Mucosa of gallbladder (tissue), 1 donor: ENCODE measurements around the gene SLC6A12. TPM values are rescaled to one million over a fixed set of nuclear protein-coding genes. Genes with fewer than 3 reads are reported as not detected.

Source experiments
- DNase-seq: peaks from one replicate; pipeline ENCODE4 v3.0.0-alpha.2; 2020; ENCODE audit warnings: low spot score
- total RNA-seq: library from RNA; stranded (reverse); gene quantifications from one replicate; pipeline ENCODE4 v1.2.1, GENCODE V29; 2021
- donor health status: DM: no; HTN: no; CAD: no.

Gene SLC6A12
- total RNA-seq, 1 donor from 2014 or later: 1.2 TPM

DNA sequence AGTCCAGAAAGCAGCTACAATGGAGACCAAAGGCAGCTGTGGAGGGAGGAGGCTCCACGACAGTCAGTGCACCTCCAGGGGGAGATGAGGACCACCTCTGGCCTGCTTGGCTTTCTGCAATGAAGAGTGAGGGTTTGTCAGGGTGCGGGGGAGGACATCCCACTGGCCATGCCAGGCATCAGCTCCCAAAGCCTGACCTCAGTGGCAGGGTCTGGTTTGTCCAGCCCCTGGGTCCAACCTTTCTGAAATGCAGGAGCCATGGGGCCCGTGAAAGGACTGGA is 35.2 kb downstream of the SLC6A12 start:
- DNase-seq: no peak

DNA sequence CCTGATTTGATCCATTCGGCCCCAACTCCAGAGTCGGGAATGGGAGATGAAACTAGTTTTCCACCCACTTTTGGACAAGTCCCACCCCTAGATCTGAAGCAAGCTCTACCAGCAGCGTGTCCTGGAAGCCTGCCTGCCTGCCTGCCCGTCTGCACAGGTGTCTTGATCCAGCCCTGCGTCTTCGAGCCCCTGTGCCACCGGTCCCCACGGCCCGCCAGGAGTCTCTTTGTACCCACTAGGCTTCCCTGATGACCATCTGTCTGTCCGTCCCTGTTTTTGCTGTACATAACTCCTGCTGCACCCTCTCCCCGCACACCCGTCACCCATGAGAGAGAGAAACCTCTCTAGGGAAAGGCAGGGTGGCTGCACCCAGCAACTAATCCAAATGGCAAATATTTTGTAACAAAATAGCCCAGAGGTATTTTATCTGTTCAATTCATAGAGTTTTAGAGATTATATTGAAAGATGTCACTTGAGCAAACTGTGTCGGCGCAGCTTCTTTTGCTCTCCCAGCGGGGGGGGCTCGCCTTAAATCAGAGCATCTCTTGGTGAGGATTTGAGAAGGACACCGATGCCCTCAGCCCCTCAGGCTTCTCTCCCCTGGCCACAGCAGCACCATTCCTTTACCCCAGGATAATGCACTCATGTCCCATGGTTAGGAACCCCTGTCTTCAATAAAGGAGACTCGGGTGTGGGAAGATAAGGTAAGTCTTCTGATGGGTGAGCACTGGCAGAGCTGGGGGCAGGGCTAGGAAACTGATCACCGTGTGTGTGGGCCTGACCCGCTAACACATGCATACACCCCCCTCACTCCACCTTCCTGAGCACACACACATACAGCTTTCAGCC is 35.8 kb downstream of the SLC6A12 start:
- DNase-seq: no peak

DNA sequence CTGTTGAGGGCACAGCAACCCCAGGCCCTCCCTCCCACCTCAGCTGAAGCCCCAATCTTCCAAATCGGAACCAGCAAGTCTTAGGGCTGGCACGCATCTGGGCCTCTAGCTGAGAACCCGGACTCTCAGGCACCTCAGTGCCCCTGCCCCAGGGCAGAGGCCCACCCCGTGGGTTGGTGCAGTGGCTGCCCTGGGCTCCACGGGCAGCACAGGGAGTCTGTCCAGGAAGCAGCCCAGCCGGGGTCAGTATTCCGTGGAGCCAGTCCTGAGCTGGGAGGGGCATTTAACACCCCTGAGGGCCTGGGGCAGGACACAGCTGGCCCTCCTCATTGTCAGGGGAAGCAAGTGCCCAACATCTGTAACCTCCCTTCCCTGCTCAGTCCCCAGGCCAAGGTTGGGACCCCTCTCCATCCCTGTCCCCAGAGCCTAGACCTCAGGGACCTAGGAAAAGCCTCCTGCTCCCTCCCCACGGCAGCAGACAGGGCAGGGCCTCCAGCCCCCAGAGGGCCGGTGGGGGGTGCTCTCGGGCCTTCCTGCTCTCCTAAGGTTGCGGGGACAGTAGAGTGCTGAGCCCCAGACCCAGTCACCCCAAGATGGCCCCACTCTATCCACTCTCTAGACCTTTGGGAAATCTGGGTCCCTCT is 36.5 kb downstream of the SLC6A12 start:
- no peak for DNase-seq

DNA sequence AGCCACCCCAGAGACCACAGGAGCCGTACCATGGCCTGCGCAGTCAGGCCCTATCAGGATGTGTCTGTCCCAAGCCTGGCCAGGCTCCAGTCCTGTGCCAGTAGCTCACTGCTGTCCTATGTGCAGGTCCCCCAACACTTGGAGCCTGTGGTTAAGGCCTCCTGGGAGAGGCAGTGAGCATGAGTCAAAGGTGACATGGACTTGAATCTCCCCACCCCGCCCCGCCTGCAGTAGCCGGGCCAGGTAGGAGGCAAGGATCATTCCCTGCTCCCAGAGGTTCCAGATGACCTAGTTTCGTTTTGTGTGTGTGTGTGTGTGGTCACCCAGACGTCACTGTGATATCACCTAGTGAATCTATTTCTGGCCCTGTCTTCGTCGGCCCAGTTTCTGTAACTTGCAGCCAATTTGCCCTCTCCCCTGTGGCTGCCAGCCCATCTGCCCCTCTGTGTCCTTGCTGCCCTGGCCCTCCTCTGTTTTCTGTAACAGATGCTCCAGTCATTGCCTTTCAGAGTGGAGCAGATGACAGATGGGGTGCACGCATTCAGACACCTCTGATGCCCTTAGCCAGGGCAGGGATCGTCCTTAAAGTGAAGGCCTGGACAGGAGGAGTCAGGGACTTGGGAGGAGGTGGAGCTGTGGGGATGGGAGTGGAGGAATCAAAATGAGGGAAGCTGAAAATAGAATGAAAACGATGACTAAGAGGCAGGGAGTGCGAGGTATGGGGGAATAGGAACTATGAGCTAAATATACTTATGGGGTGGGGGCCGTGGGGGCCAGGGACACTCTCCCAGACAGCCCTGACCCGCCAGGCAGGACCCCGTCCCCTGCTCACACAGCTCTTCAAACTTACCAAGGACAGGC is 37.4 kb downstream of the SLC6A12 start:
- peak; percentile 62 for DNase-seq

DNA sequence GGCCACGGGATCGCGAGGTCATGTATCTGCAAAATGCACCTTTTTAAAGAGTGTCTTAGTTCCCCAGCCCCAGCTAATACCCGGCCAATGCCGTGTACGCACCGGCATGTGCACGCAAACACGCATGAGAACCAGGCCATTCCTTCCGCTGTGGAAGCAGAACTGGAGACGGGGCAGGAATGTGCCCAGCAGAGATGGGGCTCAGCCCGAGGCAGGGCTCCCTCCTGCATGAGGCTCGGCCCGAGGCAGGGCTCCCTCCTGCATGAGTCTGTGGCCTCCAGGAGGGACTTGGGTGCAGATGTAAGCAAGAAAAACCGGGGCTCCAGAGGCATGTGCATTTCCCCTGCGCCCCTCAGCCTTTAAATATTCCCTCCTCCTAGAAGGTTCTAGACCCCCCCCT is 38.2 kb downstream of the SLC6A12 start:
- DNase-seq: no peak

DNA sequence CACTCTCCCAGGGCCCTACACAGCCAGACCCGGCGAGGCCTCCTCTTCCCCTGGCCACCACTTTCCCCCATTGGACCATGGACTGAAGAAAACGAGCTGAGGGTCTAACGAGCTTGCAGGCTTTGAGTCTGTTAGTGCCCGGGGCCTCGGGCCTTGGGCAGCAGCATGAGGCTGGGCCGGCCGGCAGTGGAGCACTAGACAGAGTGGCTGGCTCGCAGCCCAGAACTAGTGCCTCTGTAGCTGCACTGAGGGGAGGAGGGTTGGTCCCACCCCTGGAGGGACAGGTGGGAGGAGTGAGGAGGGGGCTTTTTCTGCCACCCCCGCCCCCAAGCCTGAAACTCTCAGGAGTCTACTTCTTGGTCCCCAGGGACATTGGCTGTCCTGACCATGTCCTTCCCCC is 38.7 kb downstream of the SLC6A12 start:
- DNase-seq: no peak

DNA sequence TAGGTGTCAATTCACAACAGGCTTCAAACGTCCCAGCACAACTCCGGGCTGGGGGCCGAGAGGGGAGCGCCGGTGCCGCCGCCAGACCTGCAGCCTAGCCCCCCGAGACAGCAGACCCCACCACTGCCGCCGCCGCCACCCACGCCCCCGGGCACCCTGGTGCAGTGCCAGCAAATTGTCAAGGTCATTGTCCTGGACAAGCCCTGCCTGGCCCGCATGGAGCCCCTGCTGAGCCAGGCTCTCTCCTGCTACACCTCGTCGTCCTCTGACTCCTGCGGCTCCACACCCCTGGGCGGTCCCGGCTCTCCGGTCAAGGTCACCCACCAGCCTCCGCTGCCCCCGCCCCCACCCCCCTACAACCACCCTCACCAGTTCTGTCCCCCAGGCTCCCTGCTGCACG is 39.4 kb downstream of the SLC6A12 start:
- DNase-seq: no peak

DNA sequence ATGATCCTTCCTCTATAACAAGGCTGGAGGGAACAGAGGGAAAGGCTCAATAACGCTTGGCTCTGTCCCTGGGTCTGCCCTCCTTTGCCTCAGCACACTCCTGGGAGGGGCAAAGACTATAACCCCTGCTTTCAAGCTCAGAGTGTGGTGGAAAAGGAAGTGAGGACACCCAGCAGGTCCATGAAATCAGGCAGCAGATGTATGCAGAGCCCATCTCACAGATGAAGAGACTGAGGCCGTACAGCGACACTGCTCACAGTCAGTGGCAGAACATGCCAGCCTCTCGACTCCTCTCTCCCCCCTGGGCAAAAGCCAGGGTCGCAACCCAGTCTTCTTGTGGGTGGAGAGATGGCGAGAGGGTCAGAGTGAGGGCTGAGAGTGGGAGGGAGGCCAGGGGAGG is 39.8 kb downstream of the SLC6A12 start:
- no peak for DNase-seq

DNA sequence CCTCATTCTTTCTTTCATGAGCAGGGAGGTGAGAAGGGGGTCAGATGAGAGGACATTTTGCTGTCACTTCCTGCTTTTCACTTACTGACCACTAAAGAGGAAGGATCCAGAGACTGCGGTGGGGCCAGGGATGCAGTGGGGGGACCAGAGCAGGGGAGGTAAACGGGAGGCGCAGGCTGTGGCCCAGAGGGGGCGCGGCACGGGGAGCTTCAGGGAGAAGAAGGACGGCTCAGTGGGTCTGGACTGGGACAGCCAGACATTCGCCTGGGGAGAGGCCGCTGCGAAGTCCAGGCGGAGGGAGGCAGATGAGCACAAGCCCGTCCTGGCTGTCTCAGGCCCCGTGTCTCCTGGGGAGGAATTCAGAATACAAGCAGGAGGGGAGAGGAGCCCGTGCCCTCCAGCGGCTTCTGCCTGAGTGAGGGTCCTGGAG is 41.2 kb downstream of the SLC6A12 start:
- DNase-seq: no peak

DNA sequence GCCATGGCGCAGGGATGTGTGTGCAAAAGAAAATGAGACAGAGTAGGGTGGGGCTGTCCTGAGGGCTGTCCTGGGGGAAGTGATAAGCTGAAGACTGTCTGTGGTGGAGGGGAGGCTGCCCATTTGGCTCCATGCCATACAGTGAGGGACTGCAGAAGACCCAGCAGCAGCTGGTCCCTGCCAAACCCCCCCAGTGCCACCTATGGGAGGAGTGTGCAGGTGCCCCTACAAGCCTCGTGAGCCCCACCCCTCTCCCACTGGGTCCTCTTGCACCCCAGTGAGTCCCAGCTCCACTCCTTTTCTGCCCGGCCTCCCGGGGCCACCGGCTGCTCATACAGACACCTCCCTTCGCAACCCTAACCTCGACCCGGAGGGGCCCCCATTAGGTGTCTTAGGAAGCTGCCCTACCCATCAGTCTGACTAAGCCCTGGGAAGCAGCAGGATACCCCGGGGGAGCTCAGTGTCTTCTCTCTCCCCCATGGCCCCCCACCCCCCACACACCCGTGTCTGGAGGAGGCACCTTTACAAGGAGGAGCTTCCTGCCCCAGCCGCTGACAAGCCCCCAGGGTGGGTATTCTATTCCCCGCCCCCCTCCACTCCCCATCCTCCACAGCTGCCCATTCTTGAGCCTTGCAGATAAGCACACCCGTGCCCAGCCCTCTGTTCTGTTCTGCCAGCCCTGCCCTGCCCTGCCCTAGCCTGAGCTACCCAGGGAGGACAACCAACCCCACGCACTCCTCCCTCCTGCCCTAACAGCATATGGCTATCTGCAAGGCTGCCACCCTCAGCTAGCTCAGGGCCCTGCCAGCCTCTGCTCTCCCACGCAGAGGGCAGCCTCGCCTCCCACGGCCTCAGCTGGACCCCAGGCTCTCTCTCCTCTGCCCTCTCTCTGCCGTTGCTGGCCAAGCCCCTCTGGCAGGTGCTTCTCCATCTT is 41.9 kb downstream of the SLC6A12 start:
- peak; percentile 28 for DNase-seq

DNA sequence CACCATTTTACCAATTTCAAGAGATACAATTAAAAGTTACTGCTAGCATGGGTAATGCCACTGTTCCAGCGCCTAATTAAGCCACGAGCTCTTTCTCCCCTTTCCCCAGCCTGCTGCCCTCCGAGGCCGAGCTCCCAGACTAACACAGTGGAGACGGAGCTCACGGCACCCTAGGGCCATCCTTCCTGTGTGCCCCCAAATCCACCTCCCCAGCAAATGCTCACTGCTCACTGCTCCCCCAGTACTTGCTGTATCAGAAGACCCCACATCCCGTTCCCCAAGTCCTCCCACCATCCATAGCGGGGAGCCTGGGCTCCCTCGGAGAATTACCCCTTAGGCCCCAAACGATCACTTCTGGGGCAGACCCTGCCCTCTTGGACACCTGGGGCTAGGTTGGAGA is 42.7 kb downstream of the SLC6A12 start:
- DNase-seq: no peak

DNA sequence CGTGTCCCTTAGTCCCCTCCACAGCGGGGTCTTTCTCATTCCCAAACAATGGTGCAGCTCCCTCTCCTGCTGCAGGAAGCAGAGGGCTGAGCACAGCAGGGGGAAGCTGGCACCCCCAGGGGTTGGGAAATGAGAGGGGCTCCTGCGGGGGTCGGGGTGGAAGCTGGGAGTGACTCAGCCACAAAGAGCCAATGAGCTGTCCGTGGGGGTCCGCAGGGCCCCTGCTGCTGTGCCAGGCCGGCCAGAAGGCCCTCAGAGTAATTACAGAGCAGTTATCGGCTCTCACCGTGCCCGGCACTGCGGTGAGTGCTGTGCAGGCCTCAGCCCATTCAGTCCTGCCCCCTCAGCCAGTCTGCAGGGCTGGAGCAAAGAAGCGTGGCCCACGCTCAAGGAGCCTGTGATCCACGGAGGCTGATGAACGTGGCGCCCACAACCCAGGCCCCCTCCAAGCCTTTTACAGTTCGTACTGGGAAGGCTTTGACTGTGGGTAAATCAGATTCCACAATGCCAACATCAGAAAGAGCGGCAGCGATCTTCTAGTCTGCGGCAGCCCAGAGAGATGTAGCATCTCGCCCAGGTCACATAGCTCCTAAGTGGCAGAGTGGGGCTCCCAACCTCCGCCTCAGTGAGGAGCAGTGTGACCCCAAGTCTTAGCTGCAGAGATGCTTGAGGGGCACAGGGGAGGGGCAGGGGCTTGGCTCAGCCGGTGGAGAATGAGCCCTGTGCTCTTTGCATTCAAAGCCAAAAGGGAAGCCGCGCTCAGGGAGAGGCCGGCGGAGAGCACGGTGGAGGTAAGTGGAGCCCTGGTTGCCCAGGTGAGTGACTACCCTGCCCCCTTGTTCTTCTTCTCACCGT is 43.4 kb downstream of the SLC6A12 start:
- DNase-seq: no peak

DNA sequence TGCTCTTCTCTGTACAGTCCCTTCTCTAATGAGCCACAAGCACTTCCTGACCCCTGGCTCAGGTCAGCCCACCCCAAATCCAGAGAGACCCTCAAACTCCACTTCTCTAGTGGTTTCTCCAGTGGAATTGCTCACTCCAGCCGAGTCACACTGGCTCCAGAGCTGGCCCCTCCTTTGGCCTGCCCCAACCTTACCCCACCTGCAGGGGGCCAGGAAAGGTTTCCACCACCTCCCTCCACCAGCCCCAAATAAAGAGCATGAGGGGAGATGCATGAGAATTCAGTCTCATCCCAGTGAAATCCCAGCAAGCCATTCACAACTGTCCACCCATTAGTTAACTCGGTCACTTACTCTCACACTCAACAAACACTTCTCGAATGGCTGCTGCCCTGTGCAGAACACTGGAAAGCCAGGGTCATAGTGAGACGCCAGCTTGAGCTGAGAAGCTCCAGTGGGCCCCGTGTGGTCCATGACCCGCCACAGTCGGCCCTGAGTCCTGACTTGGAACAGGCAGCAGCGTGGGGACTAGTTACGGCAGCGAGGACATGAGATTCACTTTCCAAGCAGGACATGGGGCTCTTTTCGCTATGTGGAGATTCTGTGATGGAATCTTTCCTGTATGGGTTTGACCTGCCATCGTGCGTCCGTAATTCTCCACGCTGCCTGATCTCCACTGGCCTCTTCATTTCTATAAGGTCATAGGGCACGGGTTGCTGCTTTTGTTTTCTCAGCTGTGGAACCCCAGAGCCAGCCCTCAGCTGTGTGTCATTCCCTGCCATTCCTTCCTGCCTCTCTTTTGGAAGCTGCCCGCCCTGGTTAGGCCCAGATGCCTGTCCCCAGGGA is 44.2 kb downstream of the SLC6A12 start:
- DNase-seq: no peak

DNA sequence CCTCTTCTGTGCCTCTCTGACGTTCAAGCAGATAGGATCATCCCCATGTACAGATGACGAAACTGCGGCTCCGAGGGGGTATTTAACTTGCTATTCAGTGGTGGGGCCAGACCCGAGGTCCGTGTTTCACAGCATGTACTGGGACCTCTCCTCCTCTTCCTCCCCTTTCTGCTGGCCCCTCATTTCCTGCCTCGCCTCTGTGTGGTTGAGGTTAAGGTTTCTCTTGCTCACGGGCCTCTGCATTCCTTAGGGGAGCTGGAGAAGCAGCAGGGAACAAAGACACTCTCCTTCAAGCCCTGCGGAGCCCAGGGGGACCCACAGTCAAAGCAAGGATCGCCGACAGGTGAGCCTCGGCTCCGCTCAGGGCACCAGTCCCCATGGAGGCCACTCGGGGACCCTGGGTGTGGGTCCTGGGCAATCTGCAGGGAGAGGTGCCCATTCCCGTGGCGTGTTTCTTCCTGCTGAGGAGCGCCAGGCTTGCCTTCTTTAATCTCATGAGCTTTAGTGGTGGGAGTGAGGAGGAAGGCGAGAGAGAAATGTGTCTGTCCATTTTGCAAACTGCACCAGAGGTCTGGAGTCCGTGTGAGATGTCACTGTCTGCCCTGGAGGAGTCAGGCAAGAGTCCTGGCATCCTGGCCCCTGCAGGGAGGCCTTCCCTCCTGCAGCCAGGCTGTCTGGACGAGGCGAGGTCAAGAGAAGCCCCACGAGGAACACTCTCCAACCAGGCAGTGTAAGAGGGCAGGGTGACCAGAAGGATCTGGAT is 45.0 kb downstream of the SLC6A12 start:
- no peak for DNase-seq

DNA sequence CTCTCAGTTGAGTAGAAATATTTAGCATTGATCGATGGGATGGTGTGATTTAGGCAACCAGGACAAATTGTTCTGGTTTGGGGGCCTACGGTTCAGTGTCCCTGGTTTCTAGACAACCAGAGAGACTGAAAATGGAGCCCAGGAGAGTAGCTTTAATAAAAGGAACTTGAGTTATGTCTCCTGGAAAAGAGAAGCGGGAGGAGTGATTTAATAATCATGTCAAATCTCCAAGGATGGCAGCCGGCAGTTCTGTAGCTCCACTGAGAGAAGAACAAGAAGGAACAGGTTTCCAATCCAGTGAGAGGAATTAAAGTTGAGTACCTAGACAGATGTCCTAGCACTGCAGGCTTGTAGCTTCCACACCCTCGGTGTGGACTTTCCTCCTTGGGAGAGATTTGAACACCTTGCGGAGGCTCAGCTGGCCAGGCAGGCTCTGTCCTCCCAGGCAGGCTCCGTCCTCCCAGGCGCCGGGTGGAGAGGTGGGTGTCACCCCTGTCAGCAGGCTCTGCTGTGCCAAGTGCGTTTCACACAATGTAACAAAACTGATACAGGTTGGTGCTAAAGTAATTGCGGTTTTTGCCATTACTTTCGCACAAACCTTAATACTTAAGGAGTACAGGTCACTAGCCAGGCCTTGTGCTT is 45.9 kb downstream of the SLC6A12 start:
- no peak for DNase-seq

DNA sequence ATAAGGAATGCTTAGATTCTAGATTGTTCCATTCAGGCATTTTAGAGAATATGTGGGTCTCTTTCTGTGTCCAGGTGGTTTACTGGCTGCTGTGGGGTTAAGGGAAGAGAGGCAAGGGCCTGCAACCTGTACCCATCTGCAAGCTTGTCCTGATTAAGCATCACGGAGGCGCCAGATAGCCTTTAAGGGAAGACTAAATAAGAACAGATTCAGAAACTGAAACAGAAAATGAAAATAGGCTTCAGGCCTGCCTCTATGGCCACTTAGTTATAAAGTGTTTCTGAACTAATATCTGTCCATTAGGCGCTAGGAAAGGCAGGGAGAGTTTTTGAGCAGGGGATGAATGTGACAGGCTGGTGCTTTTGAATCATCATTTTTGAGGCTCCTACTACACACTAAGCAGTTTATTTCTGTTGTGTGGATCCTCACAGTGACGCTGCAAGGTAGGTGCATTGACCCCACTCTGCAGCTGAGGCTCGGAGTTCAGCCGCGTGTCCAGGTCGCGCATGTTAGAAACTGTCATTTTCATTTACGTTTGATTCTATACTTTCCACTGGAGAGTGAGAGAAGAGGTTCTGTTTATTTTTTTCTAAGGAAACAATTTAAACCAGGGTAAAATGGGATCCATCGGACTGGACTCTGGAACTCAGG is 47.4 kb downstream of the SLC6A12 start:
- DNase-seq: no peak

DNA sequence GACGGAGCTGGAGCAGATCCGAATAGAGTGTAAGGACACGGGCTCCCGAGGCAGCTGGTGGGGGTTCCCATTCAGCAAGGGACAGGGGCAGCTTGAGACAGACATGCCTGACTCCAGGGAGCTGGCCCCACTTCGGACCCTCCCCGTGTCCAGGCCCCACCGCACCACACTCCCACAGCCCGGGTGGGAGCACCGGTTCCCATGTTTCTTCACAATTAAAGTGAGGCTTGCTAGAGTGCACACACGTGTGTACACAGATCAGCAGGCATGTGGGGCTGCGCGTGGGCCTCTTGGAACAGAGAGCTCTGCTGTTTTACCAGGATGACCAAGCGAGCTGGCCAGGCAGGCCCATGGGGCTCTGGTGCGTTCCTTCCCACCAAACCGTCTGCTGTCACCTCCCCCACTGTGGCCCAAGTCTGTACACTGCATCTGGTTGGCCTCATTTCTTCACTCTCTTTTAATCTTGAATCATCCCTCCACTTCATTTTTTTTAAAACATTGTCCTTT is 48.0 kb downstream of the SLC6A12 start:
- no peak for DNase-seq

DNA sequence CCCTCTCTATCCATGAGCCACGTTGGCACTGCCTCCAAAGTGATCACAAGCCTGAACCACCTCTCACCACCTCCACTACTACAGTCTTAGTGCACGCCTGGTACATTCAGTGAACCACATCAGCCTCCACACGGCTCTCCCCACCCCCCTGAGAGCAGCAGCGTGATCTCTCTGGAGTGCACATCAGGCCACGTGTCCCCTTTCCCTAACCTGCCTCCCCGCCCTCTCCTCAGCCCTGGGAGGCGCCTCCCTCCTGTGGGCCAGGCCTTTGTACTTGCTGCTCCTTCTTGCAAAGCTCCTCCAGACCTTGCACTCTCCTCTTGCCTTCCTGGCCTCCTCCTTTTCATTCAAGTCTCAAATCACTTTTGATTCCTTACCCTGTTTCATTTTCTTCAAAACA is 49.8 kb downstream of the SLC6A12 start:
- peak; percentile 44 for DNase-seq
